Stomach smooth muscle (tissue), 2 donors: Measurements from ENCODE around the gene LUZP2.
"Not testable (repeated sequence)": the region's sequence is repeated elsewhere in the genome, so short reads cannot be mapped to it uniquely, and the experiment has no call there.

Experiments
- H3K27ac ChIP-seq: one replicate; pipeline ENCODE4 v1.7.0; 2013; ENCODE audit warnings: mild to moderate bottlenecking, low read length, inconsistent platforms
- H3K27me3 ChIP-seq, 2 donors: one replicate each; pipeline ENCODE4 v1.7.0; 2013; ENCODE audit warnings: low read length in 2 of 2; ENCODE audit not compliant: insufficient read depth in 2 of 2, control insufficient read depth in 1 of 2
- H3K36me3 ChIP-seq, 2 donors: one replicate each; pipeline ENCODE4 v1.7.0; 2013; ENCODE audit warnings: low read length in 2 of 2; ENCODE audit not compliant: control insufficient read depth in 2 of 2, insufficient read depth in 2 of 2
- H3K4me1 ChIP-seq: one replicate; pipeline ENCODE4 v1.7.0; 2013; ENCODE audit warnings: low read length; ENCODE audit not compliant: control insufficient read depth, insufficient read depth
- H3K4me3 ChIP-seq, 2 donors: one replicate each; pipeline ENCODE4 v1.7.0; 2013; ENCODE audit warnings: low read length in 2 of 2
- H3K9ac ChIP-seq, 2 donors: one replicate each; pipeline ENCODE4 v1.7.0; 2013; ENCODE audit warnings: low read length in 2 of 2, mild to moderate bottlenecking in 1 of 2
- H3K9me3 ChIP-seq, 2 donors: one replicate each; pipeline ENCODE4 v1.7.0; 2013; ENCODE audit warnings: low read length in 2 of 2; ENCODE audit not compliant: control insufficient read depth in 2 of 2
- donor health status: healthy.
- donor health status: Pancreatic carcinoma.

The LUZP2 gene

DNA sequence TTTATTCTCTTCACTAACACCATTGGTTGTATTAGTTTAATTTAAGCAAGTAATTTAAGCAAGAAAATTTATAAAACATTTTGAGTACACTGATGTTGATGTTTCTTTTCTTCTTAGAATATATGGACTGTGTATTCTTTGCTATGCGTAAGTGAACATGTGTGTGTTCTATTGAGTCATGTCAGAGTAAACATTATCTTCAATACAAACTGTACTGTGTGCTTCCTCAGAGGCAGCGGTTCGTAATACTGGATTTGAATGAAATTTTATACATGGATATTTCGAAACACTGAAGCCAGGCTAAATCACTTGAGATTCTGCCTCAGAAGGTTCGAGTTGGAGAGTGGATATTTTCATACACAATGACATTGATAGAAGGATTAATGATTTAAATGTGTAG is 452.6 kb downstream of the LUZP2 start:
- Histone ChIP-seq H3K9me3 (no peaks in the 10 kb centered on the region), H3K27me3 (no peaks in the 10 kb centered on the region), H3K4me1 (no peaks in the 10 kb centered on the region), H3K27ac (no peak overlapping the region), H3K36me3 (no peaks in the 10 kb centered on the region), H3K9ac (no peak overlapping the region), H3K4me3 (no peak overlapping the region)

DNA sequence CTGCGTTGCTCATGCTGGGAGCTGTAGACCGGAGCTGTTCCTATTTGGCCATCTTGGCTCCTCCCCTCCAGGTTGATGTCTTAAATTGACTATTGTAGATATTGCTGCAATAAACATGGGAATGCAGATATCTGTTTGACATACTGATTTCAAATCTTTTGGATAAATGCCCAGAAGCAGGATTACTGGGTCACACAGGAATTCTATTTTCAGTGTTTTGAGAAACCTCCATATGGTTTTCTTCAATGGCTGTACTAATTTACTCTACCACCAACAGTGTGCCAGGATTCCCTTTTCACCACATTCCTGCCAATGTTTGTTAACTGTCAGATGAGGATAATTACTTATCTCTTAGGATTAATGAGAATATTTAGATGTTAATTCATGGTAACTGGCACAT is 467.0 kb downstream of the LUZP2 start:
- H3K4me1 ChIP-seq: no peaks in the 10 kb centered on the region
- H3K36me3 ChIP-seq: no peaks in the 10 kb centered on the region
- no peaks in the 10 kb centered on the region for H3K27me3 ChIP-seq
- no peak overlapping the region for H3K9ac ChIP-seq
- no peak overlapping the region for H3K4me3 ChIP-seq
- H3K9me3 ChIP-seq: no peaks in the 10 kb centered on the region
- no peak overlapping the region for H3K27ac ChIP-seq

GRCh38 chr11:24965748-24966147 is 468.9 kb downstream of the LUZP2 start:
- Histone ChIP-seq H3K36me3 (no peaks in the 10 kb centered on the region), H3K27me3 (no peaks in the 10 kb centered on the region), H3K9me3 (no peaks in the 10 kb centered on the region), H3K9ac (no peak overlapping the region), H3K4me3 (no peak overlapping the region), H3K27ac (no peak overlapping the region), H3K4me1 (no peaks in the 10 kb centered on the region)

GRCh38 chr11:24993903-24994302 is 497.1 kb downstream of the LUZP2 start:
- H3K27ac ChIP-seq, H3K9me3 ChIP-seq, H3K36me3 ChIP-seq, H3K4me3 ChIP-seq, H3K9ac ChIP-seq, H3K4me1 ChIP-seq, H3K27me3 ChIP-seq: not testable (repeated sequence)

DNA sequence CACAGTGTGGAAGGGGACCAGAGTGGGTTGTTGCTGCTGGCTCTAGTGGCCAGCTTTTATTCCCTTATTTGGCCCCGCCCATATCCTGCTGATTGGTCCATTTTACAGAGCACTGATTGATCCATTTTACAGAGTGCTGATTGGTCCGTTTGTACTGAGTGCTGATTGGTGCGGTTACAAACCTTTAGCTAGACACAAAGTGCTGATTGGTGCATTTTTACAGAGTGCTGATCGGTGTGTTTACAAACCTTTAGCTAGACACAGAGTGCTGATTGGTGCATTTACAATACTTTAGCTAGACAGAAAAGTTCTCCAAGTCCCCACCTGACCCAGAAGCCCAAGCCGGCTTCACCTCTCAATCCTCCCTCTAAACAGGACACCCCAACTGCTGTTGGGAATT is 503.1 kb downstream of the LUZP2 start:
- H3K27me3 ChIP-seq, H3K36me3 ChIP-seq, H3K9me3 ChIP-seq, H3K27ac ChIP-seq, H3K9ac ChIP-seq, H3K4me1 ChIP-seq, H3K4me3 ChIP-seq: not testable (repeated sequence)

DNA sequence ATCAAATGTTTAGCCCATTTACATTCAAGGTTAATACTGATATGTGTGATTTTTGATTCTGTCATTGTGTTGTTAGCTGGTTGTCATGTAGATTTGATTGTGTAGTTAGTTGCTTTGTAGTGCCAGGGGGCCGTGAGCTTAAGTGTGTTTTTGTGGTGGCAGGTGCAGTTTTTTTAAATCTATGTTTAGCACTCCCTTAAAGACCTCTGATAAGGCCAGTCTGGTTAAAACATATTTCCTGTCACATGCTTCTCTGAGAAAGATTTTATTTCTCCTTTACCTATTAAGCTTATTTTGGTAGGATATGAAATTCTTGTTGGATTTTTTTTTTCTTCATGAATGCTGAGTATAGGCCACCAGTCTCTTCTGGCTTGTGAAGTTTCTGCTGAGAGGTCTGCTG is 540.6 kb downstream of the LUZP2 start:
- Histone ChIP-seq H3K36me3 (no peaks in the 10 kb centered on the region), H3K27ac (no peak overlapping the region), H3K27me3 (no peaks in the 10 kb centered on the region), H3K4me3 (no peak overlapping the region), H3K4me1 (no peaks in the 10 kb centered on the region), H3K9me3 (no peaks in the 10 kb centered on the region), H3K9ac (no peak overlapping the region)

DNA sequence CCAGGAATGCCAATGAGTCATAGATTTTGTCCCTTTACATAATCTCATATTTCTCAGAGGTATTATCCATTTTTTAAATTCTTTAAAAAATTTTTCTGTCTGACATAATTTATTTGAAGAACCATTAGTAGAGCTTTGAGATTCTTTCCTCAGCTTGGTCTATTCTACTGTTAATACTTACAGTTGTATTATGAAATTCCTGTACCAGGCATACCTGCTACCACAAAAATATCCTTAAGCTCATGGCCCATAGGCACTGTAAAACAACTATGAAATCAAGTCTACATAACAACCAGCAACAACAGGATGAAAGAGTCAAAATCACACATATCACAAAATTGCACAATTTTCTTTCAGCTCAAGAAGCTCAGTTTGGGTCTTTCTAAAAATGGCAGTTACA is 541.3 kb downstream of the LUZP2 start:
- Histone ChIP-seq H3K4me1 (no peaks in the 10 kb centered on the region), H3K27me3 (no peaks in the 10 kb centered on the region), H3K27ac (no peak overlapping the region), H3K4me3 (no peak overlapping the region), H3K9me3 (no peaks in the 10 kb centered on the region), H3K36me3 (no peaks in the 10 kb centered on the region), H3K9ac (no peak overlapping the region)

DNA sequence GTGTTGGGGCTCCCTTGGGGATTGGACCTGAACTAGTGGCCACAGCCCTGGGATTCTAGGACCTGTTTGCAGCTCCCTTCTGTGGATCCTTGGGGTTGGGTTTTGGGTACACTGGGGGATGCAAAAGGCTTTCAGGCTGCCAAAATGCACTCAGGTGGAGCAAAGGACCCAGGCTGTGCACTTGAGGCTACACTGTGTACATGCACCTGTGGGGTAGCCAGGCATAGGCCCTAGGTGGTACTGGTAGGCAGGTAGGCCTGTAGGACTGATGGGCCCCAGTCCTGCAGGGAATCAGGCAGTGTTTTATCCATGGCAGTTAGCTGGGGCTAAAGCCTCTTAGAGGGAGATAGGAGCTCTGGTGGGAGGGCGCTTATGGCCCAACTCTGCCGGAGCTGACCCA is 542.3 kb downstream of the LUZP2 start:
- H3K4me1 ChIP-seq: no peaks in the 10 kb centered on the region
- H3K4me3 ChIP-seq: no peak overlapping the region
- H3K9me3 ChIP-seq: no peaks in the 10 kb centered on the region
- H3K27ac ChIP-seq: no peak overlapping the region
- no peak overlapping the region for H3K9ac ChIP-seq
- no peaks in the 10 kb centered on the region for H3K36me3 ChIP-seq
- H3K27me3 ChIP-seq: no peaks in the 10 kb centered on the region

DNA sequence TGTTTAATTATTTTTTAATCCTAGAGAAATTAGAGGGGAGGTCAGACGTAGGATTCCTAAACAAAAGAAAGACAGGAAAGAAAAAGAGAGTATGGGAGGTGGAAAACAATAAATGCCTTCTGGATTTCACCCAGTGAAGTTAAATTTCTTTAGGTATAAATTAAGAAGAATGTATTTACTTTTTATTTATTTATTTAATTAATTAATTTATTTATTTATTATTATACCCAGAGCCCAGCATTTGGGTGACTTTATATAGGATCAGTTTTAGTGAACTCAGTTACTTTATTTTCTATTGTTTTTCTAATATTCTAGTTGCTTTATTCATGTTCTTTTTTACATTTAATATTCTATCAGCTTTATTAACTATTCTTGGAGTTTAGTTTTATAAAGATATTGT is 551.8 kb downstream of the LUZP2 start:
- H3K27ac ChIP-seq: no peak overlapping the region
- H3K4me1 ChIP-seq: no peaks in the 10 kb centered on the region
- no peaks in the 10 kb centered on the region for H3K27me3 ChIP-seq
- H3K4me3 ChIP-seq: no peak overlapping the region
- no peaks in the 10 kb centered on the region for H3K36me3 ChIP-seq
- no peaks in the 10 kb centered on the region for H3K9me3 ChIP-seq
- no peak overlapping the region for H3K9ac ChIP-seq

- no peak overlapping the region for H3K9ac ChIP-seq
- no peak overlapping the region for H3K27ac ChIP-seq
- H3K4me3 ChIP-seq: no peak overlapping the region
- no peaks in the 10 kb centered on the region for H3K36me3 ChIP-seq
- no peaks in the 10 kb centered on the region for H3K9me3 ChIP-seq
- H3K4me1 ChIP-seq: no peaks in the 10 kb centered on the region
- no peaks in the 10 kb centered on the region for H3K27me3 ChIP-seq
Measured at GRCh38 chr11:25052844-25053243, 556.0 kb downstream of the LUZP2 start.

DNA sequence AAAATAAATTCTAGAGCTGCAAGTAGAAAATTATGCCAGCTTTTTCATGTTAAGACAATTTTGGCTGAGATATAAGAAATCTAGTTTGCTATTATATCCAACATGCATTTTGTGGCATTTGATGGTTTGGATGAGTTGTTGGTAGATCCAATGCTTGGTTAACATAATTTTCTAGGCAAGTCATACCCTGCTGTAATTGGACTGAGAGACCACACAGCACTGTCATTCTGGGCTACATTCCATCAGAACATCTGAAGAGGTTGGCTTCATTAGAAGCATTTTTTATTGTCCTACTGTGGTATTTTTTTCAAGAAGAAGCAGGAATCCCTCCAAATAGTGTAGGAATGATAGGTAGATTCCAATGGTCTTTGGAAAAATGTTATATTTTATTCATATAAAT is 561.0 kb downstream of the LUZP2 start:
- Histone ChIP-seq H3K27me3 (no peaks in the 10 kb centered on the region), H3K9ac (no peak overlapping the region), H3K27ac (no peak overlapping the region), H3K4me1 (no peaks in the 10 kb centered on the region), H3K9me3 (no peaks in the 10 kb centered on the region), H3K4me3 (no peak overlapping the region), H3K36me3 (no peaks in the 10 kb centered on the region)

DNA sequence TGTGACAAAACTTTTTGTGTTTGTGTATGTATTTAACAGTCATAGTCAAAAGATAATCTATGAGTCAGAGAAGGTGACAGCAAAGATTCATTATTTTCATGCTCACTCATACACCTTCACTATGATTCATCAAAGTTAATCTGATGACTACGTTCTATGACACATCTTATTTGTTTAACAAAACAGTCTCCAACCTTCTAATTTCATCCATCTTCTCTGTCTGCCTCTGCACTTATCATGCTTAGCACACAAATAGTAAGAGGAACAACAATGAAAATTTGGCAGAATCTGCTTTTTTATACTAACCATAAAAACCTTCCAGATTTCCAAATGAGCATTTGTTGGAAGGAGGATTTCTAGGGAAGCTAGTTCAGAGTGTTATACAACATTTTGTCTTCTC is 568.9 kb downstream of the LUZP2 start:
- no peak overlapping the region for H3K9ac ChIP-seq
- no peaks in the 10 kb centered on the region for H3K36me3 ChIP-seq
- no peak overlapping the region for H3K27ac ChIP-seq
- no peaks in the 10 kb centered on the region for H3K4me1 ChIP-seq
- no peaks in the 10 kb centered on the region for H3K27me3 ChIP-seq
- no peak overlapping the region for H3K4me3 ChIP-seq
- no peaks in the 10 kb centered on the region for H3K9me3 ChIP-seq
